ENCODE measurements around the gene PSG6. TPM values are rescaled to one million over a fixed set of nuclear protein-coding genes. Genes with fewer than 3 reads are reported as not detected.
"Not testable (repeated sequence)": the region's sequence is repeated elsewhere in the genome, so short reads cannot be mapped to it uniquely, and the experiment has no call there.

PSG6 gene
- total and polyA plus RNA-seq, 10 of the 15 experiments (the other 5 are each of a cell fraction or from before 2014, with no cell fraction given) = not detected

DNA sequence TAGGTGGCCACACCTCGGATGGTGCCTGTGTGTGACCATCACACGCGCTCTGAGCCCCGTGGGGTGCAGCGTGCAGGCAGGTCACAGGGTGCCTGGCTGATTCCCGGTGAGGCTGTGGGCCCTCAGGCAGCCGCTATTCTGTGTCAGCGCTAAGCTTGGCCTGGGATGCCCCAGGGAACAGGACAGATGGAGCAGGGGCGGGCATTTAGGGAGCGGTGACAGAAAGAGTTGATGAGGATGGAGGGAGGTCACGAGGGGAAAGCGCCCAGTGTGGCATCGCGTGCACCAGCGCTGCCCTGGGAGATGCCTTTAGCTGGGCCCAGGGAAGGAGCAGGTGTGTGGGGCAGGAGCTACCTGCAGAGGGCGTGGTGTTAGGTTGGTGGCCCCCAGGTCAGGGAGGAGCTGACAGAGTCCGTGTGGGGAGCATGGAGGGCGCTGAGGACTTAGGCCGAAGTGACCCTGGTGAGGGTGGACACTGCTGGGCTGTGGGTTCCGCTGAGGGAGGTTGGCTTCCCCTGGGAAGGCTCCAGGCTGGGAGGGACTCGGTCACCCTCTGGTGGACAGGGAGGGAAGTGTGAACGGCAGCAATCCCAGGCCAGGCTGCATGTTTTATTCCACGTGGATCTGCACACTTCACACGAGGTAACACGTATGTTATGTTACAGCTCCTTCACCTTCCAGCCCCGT, 1.5 kb upstream of the PSG6 start:
- H3K9ac ChIP-seq (ENCODE audit: control insufficient read depth, insufficient read depth, low read length); BruUV-seq (replicated peaks); SMC1A ChIA-PET (ENCODE audit: uncharacterized antibody, unreplicated experiment); intact Hi-C loops (cut with micrococcal nuclease; ENCODE audit: unreplicated experiment); H3K27me3 ChIP-seq (replicated peaks in 1 of 2; ENCODE audit: control insufficient read depth in 2 of 2, insufficient read depth in 2 of 2, low read length in 1 of 2); POLR2A ChIA-PET; RAD21 ChIA-PET (ENCODE audit: unreplicated experiment); in situ Hi-C loops (cut with MboI); H3K79me2 ChIP-seq (ENCODE audit: control insufficient read depth, insufficient read depth, low read length); H4K20me1 ChIP-seq (ENCODE audit: control insufficient read depth, insufficient read depth); DNase-seq (ENCODE audit: low read depth, low spot score); H3K27ac ChIP-seq (ENCODE audit: control insufficient read depth, insufficient read depth); H2AFZ ChIP-seq (ENCODE audit: control insufficient read depth, low read depth, low read length); H3K4me1 ChIP-seq (ENCODE audit: control insufficient read depth, insufficient read depth, low read length); H3K4me2 ChIP-seq (ENCODE audit: control insufficient read depth, insufficient read depth); H3K9me3 ChIP-seq (replicated peaks; ENCODE audit: control insufficient read depth, insufficient read depth, low read length); H3K36me3 ChIP-seq (ENCODE audit: control insufficient read depth in 2 of 2, insufficient read depth in 2 of 2, low read length in 1 of 2); FAIRE-seq; CTCF ChIA-PET; H3K4me3 ChIP-seq; ATAC-seq: not testable (repeated sequence)
- TF ChIP-seq, protein P1, sequence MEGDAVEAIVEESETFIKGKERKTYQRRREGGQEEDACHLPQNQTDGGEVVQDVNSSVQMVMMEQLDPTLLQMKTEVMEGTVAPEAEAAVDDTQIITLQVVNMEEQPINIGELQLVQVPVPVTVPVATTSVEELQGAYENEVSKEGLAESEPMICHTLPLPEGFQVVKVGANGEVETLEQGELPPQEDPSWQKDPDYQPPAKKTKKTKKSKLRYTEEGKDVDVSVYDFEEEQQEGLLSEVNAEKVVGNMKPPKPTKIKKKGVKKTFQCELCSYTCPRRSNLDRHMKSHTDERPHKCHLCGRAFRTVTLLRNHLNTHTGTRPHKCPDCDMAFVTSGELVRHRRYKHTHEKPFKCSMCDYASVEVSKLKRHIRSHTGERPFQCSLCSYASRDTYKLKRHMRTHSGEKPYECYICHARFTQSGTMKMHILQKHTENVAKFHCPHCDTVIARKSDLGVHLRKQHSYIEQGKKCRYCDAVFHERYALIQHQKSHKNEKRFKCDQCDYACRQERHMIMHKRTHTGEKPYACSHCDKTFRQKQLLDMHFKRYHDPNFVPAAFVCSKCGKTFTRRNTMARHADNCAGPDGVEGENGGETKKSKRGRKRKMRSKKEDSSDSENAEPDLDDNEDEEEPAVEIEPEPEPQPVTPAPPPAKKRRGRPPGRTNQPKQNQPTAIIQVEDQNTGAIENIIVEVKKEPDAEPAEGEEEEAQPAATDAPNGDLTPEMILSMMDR (IDR thresholded peaks at IDR 0.05 in 2 of 3, conservative IDR thresholded peaks at IDR 0.05 in 1 of 3; ENCODE audit: control insufficient read depth in 2 of 3, extremely low read depth in 1 of 3, insufficient read depth in 1 of 3, low read depth in 3 of 3, low read length in 3 of 3) = peak in 2 of 3 experiments; percentile 16 to 18; a peak in 3 of 6 replicates
- WGBS (ENCODE audit: insufficient coverage, insufficient replicate concordance, low lambda C conversion rate, missing lambda C conversion rate) = 46% methylated on average over 26 of the region's 26 CpGs

DNA sequence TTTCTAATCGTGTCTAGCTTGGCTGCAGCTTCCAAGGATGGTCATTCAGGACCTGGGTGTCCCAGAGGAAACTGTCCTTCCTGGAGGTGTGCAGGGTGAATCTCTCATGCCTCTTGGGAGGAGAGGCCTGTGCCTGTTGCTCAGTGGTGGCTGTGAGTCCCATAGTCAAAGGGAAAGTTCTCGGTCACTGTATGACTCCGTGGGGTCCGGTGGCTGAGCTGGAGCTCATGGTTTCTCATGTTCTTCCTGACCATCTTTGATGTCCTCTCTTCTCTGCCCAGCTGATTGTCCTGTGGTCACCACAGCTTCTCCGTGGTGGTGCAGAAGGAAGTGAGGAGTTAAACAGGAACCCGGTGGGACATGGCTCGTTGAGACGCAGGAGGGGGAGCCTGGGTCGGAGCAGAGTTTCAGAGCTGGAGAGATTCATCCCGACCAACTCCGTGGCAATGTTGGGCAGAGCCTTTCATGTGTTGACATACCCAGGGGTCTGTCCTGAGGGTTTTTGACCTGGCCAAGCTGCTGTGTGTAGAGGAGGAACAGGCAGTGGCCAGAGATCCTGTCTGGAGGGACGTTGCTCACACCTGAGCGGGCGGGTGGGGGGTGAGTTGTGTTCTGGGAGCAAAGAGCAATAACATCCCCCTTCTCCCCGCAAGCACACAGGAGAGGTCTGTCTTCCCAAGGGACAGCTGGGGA, 829 bp upstream of the PSG6 start:
- BruUV-seq (replicated peaks); RAD21 ChIA-PET (ENCODE audit: unreplicated experiment); H3K4me3 ChIP-seq; H3K4me1 ChIP-seq (ENCODE audit: control insufficient read depth, insufficient read depth, low read length); H4K20me1 ChIP-seq (ENCODE audit: control insufficient read depth, insufficient read depth); POLR2A ChIA-PET; H3K79me2 ChIP-seq (ENCODE audit: control insufficient read depth, insufficient read depth, low read length); H2AFZ ChIP-seq (ENCODE audit: control insufficient read depth, low read depth, low read length); ATAC-seq; FAIRE-seq; SMC1A ChIA-PET (ENCODE audit: uncharacterized antibody, unreplicated experiment); DNase-seq (ENCODE audit: low read depth, low spot score); H3K27me3 ChIP-seq (replicated peaks in 1 of 2; ENCODE audit: control insufficient read depth in 2 of 2, insufficient read depth in 2 of 2, low read length in 1 of 2); CTCF ChIA-PET; H3K9ac ChIP-seq (ENCODE audit: control insufficient read depth, insufficient read depth, low read length); intact Hi-C loops (cut with micrococcal nuclease; ENCODE audit: unreplicated experiment); H3K9me3 ChIP-seq (replicated peaks; ENCODE audit: control insufficient read depth, insufficient read depth, low read length); in situ Hi-C loops (cut with MboI); H3K36me3 ChIP-seq (ENCODE audit: control insufficient read depth in 2 of 2, insufficient read depth in 2 of 2, low read length in 1 of 2); H3K27ac ChIP-seq (ENCODE audit: control insufficient read depth, insufficient read depth); H3K4me2 ChIP-seq (ENCODE audit: control insufficient read depth, insufficient read depth): not testable (repeated sequence)
- 38% methylated on average over 15 of the region's 15 CpGs for WGBS (ENCODE audit: insufficient coverage, insufficient replicate concordance, low lambda C conversion rate, missing lambda C conversion rate)

DNA sequence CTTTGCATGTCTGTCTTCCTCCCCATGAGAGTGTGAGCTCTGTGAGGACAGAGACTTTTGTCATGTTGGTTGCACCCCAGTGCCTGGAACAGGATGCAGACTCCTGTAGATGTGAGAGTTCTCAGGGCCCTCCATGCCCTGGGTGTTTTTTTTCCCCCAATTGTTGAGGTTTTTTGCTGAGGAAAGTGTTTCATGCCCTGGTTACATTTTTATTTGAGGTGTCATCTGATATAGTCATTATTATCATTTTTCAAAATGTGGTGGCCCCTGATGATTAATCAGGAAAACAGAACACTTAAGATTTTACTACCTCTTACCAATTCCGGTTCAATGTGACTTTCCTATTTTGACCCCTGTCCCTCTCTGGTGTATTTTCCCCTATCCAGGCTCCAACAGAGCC, 763 bp downstream of the PSG6 start:
- CTCF ChIA-PET; intact Hi-C loops (cut with micrococcal nuclease; ENCODE audit: unreplicated experiment); ATAC-seq; H2AFZ ChIP-seq (ENCODE audit: control insufficient read depth, low read depth, low read length); H3K4me2 ChIP-seq (ENCODE audit: control insufficient read depth, insufficient read depth); H3K4me3 ChIP-seq; DNase-seq (ENCODE audit: low read depth, low spot score); RAD21 ChIA-PET (ENCODE audit: unreplicated experiment); BruUV-seq (replicated peaks); H3K27me3 ChIP-seq (replicated peaks in 1 of 2; ENCODE audit: control insufficient read depth in 2 of 2, insufficient read depth in 2 of 2, low read length in 1 of 2); H3K79me2 ChIP-seq (ENCODE audit: control insufficient read depth, insufficient read depth, low read length); H3K27ac ChIP-seq (ENCODE audit: control insufficient read depth, insufficient read depth); H3K36me3 ChIP-seq (ENCODE audit: control insufficient read depth in 2 of 2, insufficient read depth in 2 of 2, low read length in 1 of 2); H3K9ac ChIP-seq (ENCODE audit: control insufficient read depth, insufficient read depth, low read length); in situ Hi-C loops (cut with MboI); H3K9me3 ChIP-seq (replicated peaks; ENCODE audit: control insufficient read depth, insufficient read depth, low read length); H4K20me1 ChIP-seq (ENCODE audit: control insufficient read depth, insufficient read depth); POLR2A ChIA-PET; FAIRE-seq; SMC1A ChIA-PET (ENCODE audit: uncharacterized antibody, unreplicated experiment); H3K4me1 ChIP-seq (ENCODE audit: control insufficient read depth, insufficient read depth, low read length): not testable (repeated sequence)
- WGBS (ENCODE audit: insufficient coverage, insufficient replicate concordance, low lambda C conversion rate, missing lambda C conversion rate) = 33% methylated on average over 1 of the region's 1 CpG

All from GM12878 (cell line).